Activated T-helper 1 cell treated with anti-CD3 and anti-CD28 coated beads, Interleukin-12 subunit alpha, Interleukin-12 subunit beta, Interleukin-2, Interleukin-4 antibody, amounts not matched to agents 30 ng/mL and 10 ng/mL and 1 ng/mL, durations not matched to agents 14 hours and 24 hours and 36 hours (primary cell): ENCODE results near the gene RNF115. TPM values are rescaled to one million over a fixed set of nuclear protein-coding genes. Genes with fewer than 3 reads are reported as not detected.
"Not testable (repeated sequence)": the region's sequence is repeated elsewhere in the genome, so short reads cannot be mapped to it uniquely, and the experiment has no call there.

Experiments
- DNase-seq: peaks from one replicate; pipeline ENCODE4 v3.0.0; 2021; ENCODE audit warnings: low spot score
- H3K27ac Mint-ChIP-seq: one replicate; pipeline ENCODE4 v1.8.0; 2021; ENCODE audit warnings: mild to moderate bottlenecking, mixed read lengths
- H3K27me3 Mint-ChIP-seq: one replicate; pipeline ENCODE4 v1.8.0; 2022; ENCODE audit warnings: mild to moderate bottlenecking, moderate library complexity, mixed read lengths; ENCODE audit not compliant: insufficient read depth
- H3K36me3 Mint-ChIP-seq: one replicate; pipeline ENCODE4 v1.8.0; 2021; ENCODE audit warnings: low read depth, mixed read lengths
- H3K4me1 Mint-ChIP-seq: one replicate; pipeline ENCODE4 v1.8.0; 2021; ENCODE audit warnings: low read depth, mixed read lengths
- H3K4me3 Mint-ChIP-seq: one replicate; pipeline ENCODE4 v1.8.0; 2021; ENCODE audit warnings: mild to moderate bottlenecking, moderate library complexity, mixed read lengths
- H3K9me3 Mint-ChIP-seq: one replicate; pipeline ENCODE4 v1.8.0; 2021; ENCODE audit warnings: mixed read lengths
- intact Hi-C: fragments of 100-400 bp; cut with micrococcal nuclease; formaldehyde crosslinking; loops from one replicate; pipeline ENCODE4 v1.15.1; 2024
- total RNA-seq: library from RNA; stranded (reverse); gene quantifications from 2 replicates; pipeline ENCODE4 v1.2.3, GENCODE V29; 2022

RNF115 gene
- total RNA-seq, 1 donor from 2014 or later: 18.8 TPM

GRCh38 chr1:145784409-145784808 lies 39.5 kb downstream of the RNF115 start:
- Mint-ChIP-seq H3K36me3 (peaks cover 31% of the 10 kb centered on the region), H3K4me3 (no peak overlapping the region), H3K27me3 (no peaks in the 10 kb centered on the region), H3K4me1 (peaks cover 35% of the 10 kb centered on the region), H3K9me3 (no peaks in the 10 kb centered on the region), H3K27ac (no peak overlapping the region)
- no peak for DNase-seq
- intact Hi-C loops: no loop called here

- H3K36me3 Mint-ChIP-seq: peaks cover 25% of the 10 kb centered on the region
- peak overlapping the region; percentile 6 for H3K27ac Mint-ChIP-seq
- H3K9me3 Mint-ChIP-seq: no peaks in the 10 kb centered on the region
- intact Hi-C loops: no loop called here
- H3K27me3 Mint-ChIP-seq: no peaks in the 10 kb centered on the region
- peaks cover 35% of the 10 kb centered on the region for H3K4me1 Mint-ChIP-seq
- no peak overlapping the region for H3K4me3 Mint-ChIP-seq
- no peak for DNase-seq
These were observed 41.4 kb downstream of the RNF115 start for GRCh38 chr1:145782272-145783099.

DNA sequence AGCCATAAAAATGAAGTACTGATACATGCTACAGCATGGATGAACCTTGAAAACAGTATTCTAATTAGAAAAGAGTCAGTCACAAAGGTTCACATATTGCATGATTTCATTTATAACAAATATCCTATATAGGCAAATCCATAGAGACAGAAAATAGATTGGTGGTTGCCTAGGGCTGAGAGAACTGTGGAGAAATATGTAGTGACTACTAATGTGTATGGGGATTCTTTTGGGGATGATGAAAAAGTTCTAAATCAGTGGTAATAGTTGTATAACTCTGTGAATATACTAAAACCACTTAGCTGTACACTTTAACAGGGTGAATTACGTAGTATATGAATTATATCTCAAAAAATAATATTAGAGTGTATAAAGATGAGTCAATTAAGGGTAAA lies 45.8 kb downstream of the RNF115 start:
- intact Hi-C loops: no loop called here
- H3K27me3 Mint-ChIP-seq: no peaks in the 10 kb centered on the region
- no peaks in the 10 kb centered on the region for H3K9me3 Mint-ChIP-seq

GRCh38 chr1:145777357-145778145 lies 46.3 kb downstream of the RNF115 start:
- H3K36me3 Mint-ChIP-seq: peaks cover 23% of the 10 kb centered on the region
- no peak overlapping the region for H3K27ac Mint-ChIP-seq
- no peak overlapping the region for H3K4me3 Mint-ChIP-seq
- H3K9me3 Mint-ChIP-seq: no peaks in the 10 kb centered on the region
- no peak for DNase-seq
- H3K4me1 Mint-ChIP-seq: peaks cover 15% of the 10 kb centered on the region
- intact Hi-C loops: no loop called here
- no peaks in the 10 kb centered on the region for H3K27me3 Mint-ChIP-seq

More for the DNA sequence above, 45.8 kb downstream of the RNF115 start:
- no peak overlapping the region for H3K4me3 Mint-ChIP-seq
- no peak overlapping the region for H3K27ac Mint-ChIP-seq
- peaks cover 17% of the 10 kb centered on the region for H3K4me1 Mint-ChIP-seq
- no peak for DNase-seq
- H3K36me3 Mint-ChIP-seq: peaks cover 20% of the 10 kb centered on the region

GRCh38 chr1:145773423-145773822 lies 50.5 kb downstream of the RNF115 start:
- H3K27ac Mint-ChIP-seq: no peak overlapping the region
- peaks cover 9% of the 10 kb centered on the region for H3K4me1 Mint-ChIP-seq

GRCh38 chr1:145771056-145771455 lies 52.8 kb downstream of the RNF115 start:
- intact Hi-C loops: no loop called here
- peaks cover 9% of the 10 kb centered on the region for H3K4me1 Mint-ChIP-seq
- H3K27me3 Mint-ChIP-seq: no peaks in the 10 kb centered on the region
- DNase-seq: no peak
- peaks cover 24% of the 10 kb centered on the region for H3K36me3 Mint-ChIP-seq
- H3K27ac Mint-ChIP-seq: no peak overlapping the region
- no peak overlapping the region for H3K4me3 Mint-ChIP-seq
- no peaks in the 10 kb centered on the region for H3K9me3 Mint-ChIP-seq

More at GRCh38 chr1:145773423-145773822, 50.5 kb downstream of the RNF115 start:
- peaks cover 23% of the 10 kb centered on the region for H3K36me3 Mint-ChIP-seq
- no peaks in the 10 kb centered on the region for H3K9me3 Mint-ChIP-seq
- no peak overlapping the region for H3K4me3 Mint-ChIP-seq
- no peaks in the 10 kb centered on the region for H3K27me3 Mint-ChIP-seq
- DNase-seq: no peak
- intact Hi-C loops: loop anchor here (2.0 kb wide), 1 partner anchor 51 kb away; the partner anchor contains the start of genes POLR3C and RNF115

- H3K4me3 Mint-ChIP-seq, H3K27me3 Mint-ChIP-seq, H3K9me3 Mint-ChIP-seq, H3K27ac Mint-ChIP-seq, H3K4me1 Mint-ChIP-seq, DNase-seq, intact Hi-C loops: not testable (repeated sequence)
- peaks cover 23% of the 10 kb centered on the region for H3K36me3 Mint-ChIP-seq
These were observed 55.9 kb downstream of the RNF115 start for GRCh38 chr1:145768004-145768403.

GRCh38 chr1:145766926-145767325 lies 57.0 kb downstream of the RNF115 start:
- H3K4me1 Mint-ChIP-seq, H3K9me3 Mint-ChIP-seq, DNase-seq, H3K27me3 Mint-ChIP-seq, H3K4me3 Mint-ChIP-seq, intact Hi-C loops, H3K27ac Mint-ChIP-seq: not testable (repeated sequence)
- peaks cover 24% of the 10 kb centered on the region for H3K36me3 Mint-ChIP-seq

DNA sequence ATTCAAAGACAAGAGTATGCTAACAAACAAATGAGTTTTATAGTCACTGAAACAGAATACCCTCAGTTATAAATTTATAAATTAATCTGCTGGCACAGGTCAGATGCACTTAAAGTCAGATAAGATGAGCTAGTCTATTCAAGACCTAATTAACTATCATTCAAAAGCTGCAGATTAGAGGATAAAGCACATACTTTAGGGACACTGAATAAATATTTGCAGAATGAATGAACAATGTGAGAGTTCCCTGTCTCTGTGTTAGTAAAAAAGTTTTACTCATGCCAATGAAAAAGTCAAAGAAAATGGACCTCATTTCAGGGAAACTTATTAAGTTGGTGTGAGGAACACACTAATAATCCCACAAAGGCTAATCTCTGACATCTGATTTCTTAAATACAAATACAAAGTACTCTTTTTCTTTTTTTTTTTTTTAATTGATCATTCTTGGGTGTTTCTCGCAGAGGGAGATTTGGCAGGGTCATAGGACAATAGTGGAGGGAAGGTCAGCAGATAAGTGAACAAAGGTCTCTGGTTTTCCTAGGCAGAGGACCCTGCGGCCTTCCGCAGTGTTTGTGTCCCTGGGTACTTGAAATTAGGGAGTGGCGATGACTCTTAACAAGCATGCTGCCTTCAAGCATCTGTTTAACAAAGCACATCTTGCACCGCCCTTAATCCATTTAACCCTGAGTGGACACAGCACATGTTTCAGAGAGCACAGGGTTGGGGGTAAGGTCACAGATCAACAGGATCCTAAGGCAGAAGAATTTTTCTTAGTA lies 58.1 kb downstream of the RNF115 start:
- intact Hi-C loops, DNase-seq, H3K27ac Mint-ChIP-seq, H3K4me1 Mint-ChIP-seq, H3K27me3 Mint-ChIP-seq, H3K4me3 Mint-ChIP-seq: not testable (repeated sequence)
- H3K9me3 Mint-ChIP-seq: peaks cover 13% of the 10 kb centered on the region
- H3K36me3 Mint-ChIP-seq: peaks cover 26% of the 10 kb centered on the region

GRCh38 chr1:145765127-145765526 lies 58.8 kb downstream of the RNF115 start:
- H3K4me3 Mint-ChIP-seq, H3K27ac Mint-ChIP-seq, H3K27me3 Mint-ChIP-seq, intact Hi-C loops, H3K4me1 Mint-ChIP-seq, DNase-seq: not testable (repeated sequence)
- Mint-ChIP-seq H3K9me3 (peaks cover 13% of the 10 kb centered on the region), H3K36me3 (peaks cover 30% of the 10 kb centered on the region)

- Mint-ChIP-seq H3K27ac (peak overlapping the region; percentile 18), H3K9me3 (peaks cover 13% of the 10 kb centered on the region), H3K36me3 (peaks cover 35% of the 10 kb centered on the region)
- DNase-seq, H3K4me1 Mint-ChIP-seq, H3K4me3 Mint-ChIP-seq, H3K27me3 Mint-ChIP-seq, intact Hi-C loops: not testable (repeated sequence)
These were observed 59.5 kb downstream of the RNF115 start for GRCh38 chr1:145764231-145764940.

GRCh38 chr1:145762001-145762400 lies 61.9 kb downstream of the RNF115 start:
- H3K36me3 Mint-ChIP-seq: peaks cover 46% of the 10 kb centered on the region
- intact Hi-C loops, H3K27me3 Mint-ChIP-seq, DNase-seq, H3K27ac Mint-ChIP-seq, H3K4me1 Mint-ChIP-seq, H3K4me3 Mint-ChIP-seq: not testable (repeated sequence)
- peaks cover 13% of the 10 kb centered on the region for H3K9me3 Mint-ChIP-seq
